ENCODE results near the gene SLC7A5.

The SLC7A5 gene

DNA sequence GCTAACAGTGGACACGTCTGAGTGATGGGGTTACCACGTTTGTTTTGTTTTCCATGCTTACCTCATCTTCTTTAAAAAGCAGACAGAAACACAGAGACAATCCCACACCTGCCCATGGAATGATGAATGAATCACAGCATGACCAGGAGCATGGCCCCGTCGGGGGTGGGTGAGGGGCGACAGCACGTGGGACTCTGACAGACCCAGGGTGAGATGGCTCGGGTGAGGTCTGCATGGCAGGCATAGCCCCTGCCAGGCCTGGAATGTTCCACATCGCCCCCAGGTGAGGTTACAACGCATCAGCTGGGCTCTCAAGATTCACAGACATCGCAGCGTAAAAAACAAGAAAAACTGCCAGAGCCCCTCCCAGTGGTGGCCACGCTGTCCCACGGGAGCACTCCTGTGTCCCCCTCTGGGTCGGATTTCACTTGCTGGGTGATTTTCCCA, 18.1 kb downstream of the SLC7A5 start:
- Histone ChIP-seq H4K20me1 (ENCODE audit: insufficient read depth) (peaks cover 49% of the 10 kb centered on the region), H3K9ac (no peak overlapping the region), H3K4me3 (IDR thresholded peaks at IDR 0.05; ENCODE audit: insufficient read depth, low read depth, low read length) (no peak overlapping the region), H3K36me3 (ENCODE audit: insufficient read depth) (peaks cover 8% of the 10 kb centered on the region; the same call in 1 of the 2 replicates), H3K4me2 (no peak overlapping the region), H3K79me2 (ENCODE audit: insufficient read depth, low read depth) (peaks cover 96% of the 10 kb centered on the region), H3K27ac (no peak overlapping the region), H2AFZ (ENCODE audit: low read depth) (no peak overlapping the region), H3K4me1 (ENCODE audit: low read depth, poor library complexity, severe bottlenecking) (peaks cover 31% of the 10 kb centered on the region), H3K27me3 (ENCODE audit: insufficient read depth, low read depth) (no peaks in the 10 kb centered on the region)
- TF ChIP-seq, protein P1, sequence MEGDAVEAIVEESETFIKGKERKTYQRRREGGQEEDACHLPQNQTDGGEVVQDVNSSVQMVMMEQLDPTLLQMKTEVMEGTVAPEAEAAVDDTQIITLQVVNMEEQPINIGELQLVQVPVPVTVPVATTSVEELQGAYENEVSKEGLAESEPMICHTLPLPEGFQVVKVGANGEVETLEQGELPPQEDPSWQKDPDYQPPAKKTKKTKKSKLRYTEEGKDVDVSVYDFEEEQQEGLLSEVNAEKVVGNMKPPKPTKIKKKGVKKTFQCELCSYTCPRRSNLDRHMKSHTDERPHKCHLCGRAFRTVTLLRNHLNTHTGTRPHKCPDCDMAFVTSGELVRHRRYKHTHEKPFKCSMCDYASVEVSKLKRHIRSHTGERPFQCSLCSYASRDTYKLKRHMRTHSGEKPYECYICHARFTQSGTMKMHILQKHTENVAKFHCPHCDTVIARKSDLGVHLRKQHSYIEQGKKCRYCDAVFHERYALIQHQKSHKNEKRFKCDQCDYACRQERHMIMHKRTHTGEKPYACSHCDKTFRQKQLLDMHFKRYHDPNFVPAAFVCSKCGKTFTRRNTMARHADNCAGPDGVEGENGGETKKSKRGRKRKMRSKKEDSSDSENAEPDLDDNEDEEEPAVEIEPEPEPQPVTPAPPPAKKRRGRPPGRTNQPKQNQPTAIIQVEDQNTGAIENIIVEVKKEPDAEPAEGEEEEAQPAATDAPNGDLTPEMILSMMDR (conservative IDR thresholded peaks at IDR 0.05; ENCODE audit: low read depth, low read length): no peak

DNA sequence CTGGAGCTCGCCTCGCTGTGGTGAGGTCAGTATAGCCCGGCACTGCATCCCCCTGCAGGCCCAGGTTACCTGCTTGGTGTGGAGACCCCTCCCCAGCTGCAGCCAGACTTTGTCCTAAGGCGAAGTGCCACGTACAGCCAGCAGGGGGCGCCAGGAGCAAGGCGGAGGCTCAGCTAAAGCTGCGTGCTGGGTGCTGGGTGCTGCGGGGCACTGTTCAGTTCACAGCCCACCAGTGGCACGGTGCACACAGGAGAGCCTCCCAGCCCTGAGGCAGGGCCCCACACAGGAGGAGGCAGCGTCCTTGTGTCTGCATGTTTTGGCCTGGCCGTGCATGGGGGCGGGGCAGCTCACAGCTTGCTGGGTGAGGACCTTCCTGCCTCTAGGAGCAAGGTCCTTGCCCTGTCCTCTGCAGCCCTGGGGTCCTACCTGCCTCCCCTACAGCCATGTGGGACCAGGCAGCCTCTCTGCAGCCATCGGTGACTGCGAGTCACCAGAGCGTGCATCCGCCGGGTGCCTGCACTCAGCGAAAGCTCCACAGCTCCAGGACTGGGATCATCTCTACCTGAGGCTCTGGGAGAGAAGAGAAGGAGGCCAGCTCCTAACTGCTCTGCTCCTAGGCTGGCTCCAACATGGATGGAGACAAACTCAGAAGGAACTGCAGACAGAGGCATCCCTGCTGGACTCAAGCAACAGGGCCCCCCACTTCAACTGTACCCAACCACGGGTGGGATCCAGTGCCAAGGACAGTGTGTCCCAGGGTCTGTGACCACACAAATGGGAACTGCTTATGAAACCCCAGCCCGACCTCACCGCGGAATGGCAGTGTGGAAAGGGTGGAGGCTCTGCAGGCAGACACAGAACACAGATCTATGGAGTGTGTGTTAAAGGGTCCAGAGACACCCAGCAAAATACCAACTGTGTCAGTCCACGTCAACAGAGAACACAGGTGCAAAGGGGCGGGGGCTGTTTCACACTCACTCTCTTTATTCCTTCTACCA, 19.0 kb downstream of the SLC7A5 start:
- Histone ChIP-seq H3K9ac (no peak overlapping the region), H3K27me3 (ENCODE audit: insufficient read depth, low read depth) (no peaks in the 10 kb centered on the region), H2AFZ (ENCODE audit: low read depth) (no peak overlapping the region), H3K79me2 (ENCODE audit: insufficient read depth, low read depth) (peaks cover 90% of the 10 kb centered on the region), H3K4me3 (IDR thresholded peaks at IDR 0.05; ENCODE audit: insufficient read depth, low read depth, low read length) (no peak overlapping the region), H3K27ac (no peak overlapping the region), H3K4me1 (ENCODE audit: low read depth, poor library complexity, severe bottlenecking) (peaks cover 23% of the 10 kb centered on the region), H4K20me1 (ENCODE audit: insufficient read depth) (peaks cover 49% of the 10 kb centered on the region), H3K36me3 (ENCODE audit: insufficient read depth) (peaks cover 8% of the 10 kb centered on the region; the same call in 1 of the 2 replicates), H3K4me2 (no peak overlapping the region)
- TF ChIP-seq, protein P1 (conservative IDR thresholded peaks at IDR 0.05; ENCODE audit: low read depth, low read length): peak; percentile 95

DNA sequence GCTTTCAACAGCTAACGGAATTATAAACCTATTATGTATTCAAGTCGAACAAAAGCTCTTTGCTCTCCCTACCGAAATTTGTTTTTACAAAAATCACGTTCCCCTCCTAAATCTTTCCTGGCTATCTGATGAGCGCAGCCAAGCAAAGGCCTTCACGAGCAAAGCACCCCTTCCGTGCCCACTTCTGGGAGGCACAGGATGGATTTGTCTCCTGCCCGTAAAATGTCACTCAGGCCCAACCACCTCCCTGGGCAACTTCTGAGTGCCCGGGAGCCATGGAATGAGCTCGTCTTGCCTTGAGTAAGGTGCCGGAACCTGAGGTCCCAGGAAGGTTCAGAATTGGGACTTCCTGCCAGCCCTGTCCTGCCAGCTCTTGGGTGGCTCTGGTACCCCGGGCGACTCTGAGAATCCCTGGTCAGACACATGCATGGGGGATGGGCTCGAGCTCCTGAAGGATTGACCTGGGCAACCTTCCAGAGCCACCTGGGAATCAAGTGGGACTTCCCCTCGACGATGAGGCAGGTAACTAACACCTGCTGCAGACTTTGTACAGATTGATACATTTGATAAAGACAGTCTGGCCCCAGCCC, 19.8 kb downstream of the SLC7A5 start:
- Histone ChIP-seq H3K36me3 (ENCODE audit: insufficient read depth) (peaks cover 8% of the 10 kb centered on the region; the same call in 1 of the 2 replicates), H2AFZ (ENCODE audit: low read depth) (no peak overlapping the region), H3K79me2 (ENCODE audit: insufficient read depth, low read depth) (peaks cover 90% of the 10 kb centered on the region), H4K20me1 (ENCODE audit: insufficient read depth) (peaks cover 50% of the 10 kb centered on the region; the same call in 1 of the 2 replicates), H3K4me3 (IDR thresholded peaks at IDR 0.05; ENCODE audit: insufficient read depth, low read depth, low read length) (no peak overlapping the region), H3K27me3 (ENCODE audit: insufficient read depth, low read depth) (no peaks in the 10 kb centered on the region), H3K4me2 (no peak overlapping the region), H3K27ac (no peak overlapping the region), H3K4me1 (ENCODE audit: low read depth, poor library complexity, severe bottlenecking) (peaks cover 15% of the 10 kb centered on the region), H3K9ac (no peak overlapping the region)
- TF ChIP-seq, protein P1 (conservative IDR thresholded peaks at IDR 0.05; ENCODE audit: low read depth, low read length): no peak

DNA sequence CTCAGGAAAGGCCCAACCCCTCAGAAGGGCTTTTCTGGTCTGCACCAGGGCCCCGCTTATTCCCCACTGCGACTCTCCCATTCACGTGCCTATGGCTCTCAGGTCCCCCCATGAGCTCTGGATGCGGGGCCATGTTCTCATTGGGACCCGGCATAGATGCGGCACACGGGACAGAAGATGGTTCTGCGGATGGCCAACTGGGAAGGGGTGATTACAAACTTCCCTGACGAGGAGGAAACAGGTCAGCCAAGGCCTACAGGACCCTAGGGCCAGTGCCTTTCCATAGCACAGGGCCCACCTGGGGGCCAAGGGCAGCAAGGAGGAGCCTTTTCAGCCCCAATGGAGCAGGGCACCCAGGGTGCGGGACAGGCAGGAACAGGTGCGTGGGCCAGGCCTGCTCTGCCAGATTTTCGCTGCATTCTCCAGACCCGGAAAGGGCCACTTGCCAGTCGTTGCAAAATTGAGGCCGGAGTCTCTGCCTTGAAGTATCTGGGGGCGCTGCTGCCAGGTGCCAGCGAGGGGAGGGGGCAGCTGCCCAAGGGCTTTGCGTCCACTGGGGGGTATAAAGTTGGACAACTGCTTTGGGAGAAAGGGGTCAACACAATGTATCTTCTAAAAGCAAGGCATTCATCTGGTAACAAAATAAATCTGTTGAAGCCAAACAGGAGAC, 20.5 kb downstream of the SLC7A5 start:
- TF ChIP-seq, protein P1 (conservative IDR thresholded peaks at IDR 0.05; ENCODE audit: low read depth, low read length): no peak
- no peak overlapping the region for H3K9ac ChIP-seq
- no peaks in the 10 kb centered on the region for H3K27me3 ChIP-seq (ENCODE audit: insufficient read depth, low read depth)
- H3K36me3 ChIP-seq (ENCODE audit: insufficient read depth): peaks cover 8% of the 10 kb centered on the region; the same call in 1 of the 2 replicates
- H3K4me3 ChIP-seq (IDR thresholded peaks at IDR 0.05; ENCODE audit: insufficient read depth, low read depth, low read length): no peak overlapping the region
- H3K79me2 ChIP-seq (ENCODE audit: insufficient read depth, low read depth): peaks cover 91% of the 10 kb centered on the region
- H3K27ac ChIP-seq: no peak overlapping the region
- H3K4me2 ChIP-seq: no peak overlapping the region
- no peak overlapping the region for H2AFZ ChIP-seq (ENCODE audit: low read depth)
- peaks cover 45% of the 10 kb centered on the region; the same call in 1 of the 2 replicates for H4K20me1 ChIP-seq (ENCODE audit: insufficient read depth)
- H3K4me1 ChIP-seq (ENCODE audit: low read depth, poor library complexity, severe bottlenecking): peaks cover 9% of the 10 kb centered on the region

Measured in KMS-11 (cell line).